Measurements from ENCODE around the gene PAX8. TPM values are rescaled to one million over a fixed set of nuclear protein-coding genes. Genes with fewer than 3 reads are reported as not detected.
"Not testable (repeated sequence)": the region's sequence is repeated elsewhere in the genome, so short reads cannot be mapped to it uniquely, and the experiment has no call there.

Gene PAX8
- total RNA-seq, result 0.44 TPM
- long read RNA-seq, partial matches to known transcripts, result 0 of 2 reads
- long read RNA-seq, other reads (novel, unspliced or antisense), result 1 of 2 reads

DNA sequence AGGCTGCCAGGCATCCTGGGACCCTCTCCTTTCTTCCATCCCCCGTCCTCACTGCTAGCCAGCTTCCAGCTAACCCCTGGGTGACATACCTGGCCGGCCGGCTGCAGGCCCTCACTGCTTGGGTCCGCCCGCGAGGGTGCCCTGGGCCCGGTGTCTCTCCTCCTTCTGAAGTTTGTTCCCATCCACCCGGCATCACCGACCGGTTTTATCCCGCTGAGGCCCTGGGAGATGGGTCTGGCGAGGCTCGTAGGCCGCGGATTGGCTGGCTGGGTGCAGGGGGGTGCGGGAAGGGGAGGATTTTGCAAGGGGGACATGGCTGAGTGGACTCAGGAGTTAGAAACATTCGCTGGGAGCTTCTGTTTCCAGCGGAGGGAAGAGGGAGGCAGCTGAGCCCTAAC is at the start of gene PAX8:
Gene PAX8, minus strand, starts transcription at position 180 of the 398 bp plus-strand sequence. CDS start 527 bp downstream, outside the sequence.
- intact Hi-C loops (cut with micrococcal nuclease), result no loop called here
- no peak within 1 kb of the TSS for H3K27ac ChIP-seq (replicated peaks)
- no peak for DNase-seq
- peak within 1 kb of the TSS; percentile 48 for H3K4me3 ChIP-seq
- TF ChIP-seq, protein P1, sequence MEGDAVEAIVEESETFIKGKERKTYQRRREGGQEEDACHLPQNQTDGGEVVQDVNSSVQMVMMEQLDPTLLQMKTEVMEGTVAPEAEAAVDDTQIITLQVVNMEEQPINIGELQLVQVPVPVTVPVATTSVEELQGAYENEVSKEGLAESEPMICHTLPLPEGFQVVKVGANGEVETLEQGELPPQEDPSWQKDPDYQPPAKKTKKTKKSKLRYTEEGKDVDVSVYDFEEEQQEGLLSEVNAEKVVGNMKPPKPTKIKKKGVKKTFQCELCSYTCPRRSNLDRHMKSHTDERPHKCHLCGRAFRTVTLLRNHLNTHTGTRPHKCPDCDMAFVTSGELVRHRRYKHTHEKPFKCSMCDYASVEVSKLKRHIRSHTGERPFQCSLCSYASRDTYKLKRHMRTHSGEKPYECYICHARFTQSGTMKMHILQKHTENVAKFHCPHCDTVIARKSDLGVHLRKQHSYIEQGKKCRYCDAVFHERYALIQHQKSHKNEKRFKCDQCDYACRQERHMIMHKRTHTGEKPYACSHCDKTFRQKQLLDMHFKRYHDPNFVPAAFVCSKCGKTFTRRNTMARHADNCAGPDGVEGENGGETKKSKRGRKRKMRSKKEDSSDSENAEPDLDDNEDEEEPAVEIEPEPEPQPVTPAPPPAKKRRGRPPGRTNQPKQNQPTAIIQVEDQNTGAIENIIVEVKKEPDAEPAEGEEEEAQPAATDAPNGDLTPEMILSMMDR (IDR thresholded peaks at IDR 0.05; ENCODE audit: borderline replicate concordance), result no peak
- H3K36me3 ChIP-seq, result no peaks in the 10 kb centered on the region
- no peaks in the 10 kb centered on the region for H3K9me3 ChIP-seq (replicated peaks)
- peaks cover 36% of the 10 kb centered on the region for H3K4me1 ChIP-seq
- H3K27me3 ChIP-seq (ENCODE audit: low read depth), result peaks cover 60% of the 10 kb centered on the region

DNA sequence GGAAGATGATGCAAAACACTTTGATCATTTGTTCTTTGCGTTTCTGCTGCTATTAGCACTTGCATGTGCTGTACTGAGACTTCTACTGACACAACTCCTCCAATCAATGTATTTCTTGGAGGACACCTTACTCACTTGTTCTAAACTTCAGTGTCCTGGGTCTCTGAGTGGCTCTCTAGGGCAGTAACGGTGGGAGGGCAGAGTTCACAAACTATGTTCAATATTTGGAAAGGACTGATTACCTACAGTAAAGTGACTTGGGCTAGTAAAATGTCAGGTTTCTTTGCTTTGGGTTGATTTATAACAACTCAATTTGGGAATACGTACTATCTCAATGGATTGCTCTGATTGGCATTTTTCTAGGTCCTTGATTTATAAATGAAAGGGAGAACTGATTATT is 49.3 kb upstream of the PAX8 start:
- TF ChIP-seq, protein P1 (IDR thresholded peaks at IDR 0.05; ENCODE audit: borderline replicate concordance), result no peak
- H3K27me3 ChIP-seq (ENCODE audit: low read depth), result no peaks in the 10 kb centered on the region
- no peaks in the 10 kb centered on the region for H3K36me3 ChIP-seq
- no peak overlapping the region for H3K4me3 ChIP-seq
- H3K9me3 ChIP-seq (replicated peaks), result no peaks in the 10 kb centered on the region
- intact Hi-C loops (cut with micrococcal nuclease), result no loop called here
- H3K27ac ChIP-seq (replicated peaks), result no peak overlapping the region
- no peak for DNase-seq
- H3K4me1 ChIP-seq, result peaks cover 19% of the 10 kb centered on the region

DNA sequence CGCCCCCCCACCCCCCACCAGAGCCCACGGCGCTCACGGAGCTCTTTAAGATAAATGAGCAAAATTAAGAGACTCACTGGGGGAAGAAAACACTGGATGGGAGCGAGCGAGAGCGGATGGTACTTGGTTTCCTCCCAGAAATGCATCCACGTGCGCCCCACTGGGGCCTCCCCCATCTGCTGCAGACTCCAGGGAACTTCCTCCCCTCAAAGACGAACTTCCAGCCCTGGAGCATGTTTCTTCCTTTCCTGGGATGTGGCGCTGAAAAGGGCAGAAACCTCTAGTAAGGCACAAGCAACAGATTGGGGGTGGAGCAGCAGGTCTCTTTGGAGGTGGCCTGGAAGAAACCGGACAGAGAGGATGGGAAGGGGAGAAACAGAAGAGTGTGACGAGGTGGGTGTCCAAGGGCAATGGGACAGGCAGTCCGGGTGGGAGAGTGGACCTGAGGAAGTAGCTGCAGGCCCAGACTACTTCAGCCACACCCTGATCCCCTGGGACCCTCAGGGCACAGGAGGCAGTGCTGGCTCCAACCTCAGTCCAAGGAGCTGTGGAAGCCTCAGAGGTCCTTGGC is 46.5 kb upstream of the PAX8 start:
- Histone ChIP-seq H3K27ac (replicated peaks) (peak overlapping the region; percentile 67), H3K4me1 (peaks cover 19% of the 10 kb centered on the region), H3K4me3 (peak overlapping the region; percentile 63)
- H3K27me3 ChIP-seq (ENCODE audit: low read depth); H3K9me3 ChIP-seq (replicated peaks); intact Hi-C loops (cut with micrococcal nuclease); H3K36me3 ChIP-seq; DNase-seq: not testable (repeated sequence)

DNA sequence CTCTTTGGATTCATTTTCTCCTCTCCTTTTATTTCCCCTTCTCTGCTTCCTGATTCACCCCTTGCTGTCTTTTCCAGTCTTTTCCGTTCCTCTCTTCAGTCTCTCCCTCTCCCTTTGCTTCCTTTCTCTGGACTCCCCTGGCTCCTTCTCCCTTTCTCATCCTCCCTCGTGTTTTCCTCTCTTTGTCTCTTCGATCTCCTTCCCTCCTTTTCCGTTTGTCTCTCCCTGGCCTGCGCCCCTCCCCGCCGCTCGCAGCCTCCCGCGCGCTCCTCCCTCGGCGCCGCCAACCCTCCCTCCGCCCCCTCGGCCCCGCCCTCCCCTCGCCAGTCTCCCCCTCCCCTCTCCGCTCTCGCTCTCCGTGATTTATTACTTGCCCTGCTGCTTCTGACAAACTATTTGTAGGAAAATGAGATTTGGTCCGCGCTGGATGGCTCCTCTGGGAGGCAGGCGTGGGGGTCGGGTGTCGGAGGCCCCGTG is 46.0 kb upstream of the PAX8 start:
- Histone ChIP-seq H3K4me1 (peaks cover 19% of the 10 kb centered on the region), H3K4me3 (peak overlapping the region; percentile 63), H3K9me3 (replicated peaks) (no peaks in the 10 kb centered on the region), H3K27me3 (ENCODE audit: low read depth) (no peaks in the 10 kb centered on the region), H3K27ac (replicated peaks) (peak overlapping the region; percentile 67), H3K36me3 (no peaks in the 10 kb centered on the region)
- TF ChIP-seq, protein P1 (IDR thresholded peaks at IDR 0.05; ENCODE audit: borderline replicate concordance), result no peak
- intact Hi-C loops (cut with micrococcal nuclease), result no loop called here
- DNase-seq, result peak; percentile 52

DNA sequence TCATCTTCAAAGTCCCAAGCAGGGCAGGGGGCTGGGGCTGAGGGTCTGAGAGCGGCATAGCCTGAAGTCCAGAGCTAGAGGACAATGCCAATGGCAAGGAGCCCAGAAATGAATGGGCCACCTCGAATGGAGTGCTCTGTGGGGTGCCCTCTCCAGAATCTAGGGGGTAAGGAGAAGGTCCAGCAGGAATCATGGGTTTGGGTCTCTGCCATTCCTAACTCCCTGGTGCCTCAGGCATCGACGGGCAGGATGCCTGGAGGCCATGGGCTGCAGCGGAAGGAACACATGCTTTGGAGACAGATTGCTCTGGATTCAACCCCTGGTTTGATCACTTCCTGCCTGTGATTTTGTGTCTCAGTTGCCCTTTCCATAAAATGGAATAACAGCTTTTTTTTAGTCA is 44.4 kb upstream of the PAX8 start:
- H3K27ac ChIP-seq (replicated peaks); DNase-seq; intact Hi-C loops (cut with micrococcal nuclease); H3K27me3 ChIP-seq (ENCODE audit: low read depth); H3K4me3 ChIP-seq; H3K9me3 ChIP-seq (replicated peaks); H3K36me3 ChIP-seq: not testable (repeated sequence)
- H3K4me1 ChIP-seq, result peaks cover 19% of the 10 kb centered on the region

DNA sequence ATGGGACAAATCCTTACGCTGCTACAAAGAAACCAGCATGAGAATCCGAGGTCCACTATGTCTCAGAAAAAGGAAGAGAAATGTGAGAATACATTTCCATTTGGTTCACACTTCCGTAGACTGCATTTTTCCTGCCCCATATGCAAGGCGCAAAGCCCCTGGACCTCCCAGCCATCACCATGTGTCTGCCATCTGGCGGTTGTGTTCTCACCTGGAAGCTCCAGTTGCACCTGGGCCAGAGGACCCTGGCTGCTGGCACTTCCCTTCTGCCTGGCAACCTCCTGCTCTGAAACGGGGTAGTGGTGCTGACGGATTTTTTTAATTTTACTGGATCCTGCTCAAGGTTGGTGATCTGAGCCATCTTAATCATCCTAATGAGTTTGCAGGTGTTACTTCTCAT is 41.4 kb upstream of the PAX8 start:
- Histone ChIP-seq H3K27me3 (ENCODE audit: low read depth) (peaks cover 18% of the 10 kb centered on the region), H3K4me1 (peaks cover 14% of the 10 kb centered on the region)
- H3K4me3 ChIP-seq; H3K9me3 ChIP-seq (replicated peaks); H3K27ac ChIP-seq (replicated peaks); H3K36me3 ChIP-seq; DNase-seq; intact Hi-C loops (cut with micrococcal nuclease): not testable (repeated sequence)

DNA sequence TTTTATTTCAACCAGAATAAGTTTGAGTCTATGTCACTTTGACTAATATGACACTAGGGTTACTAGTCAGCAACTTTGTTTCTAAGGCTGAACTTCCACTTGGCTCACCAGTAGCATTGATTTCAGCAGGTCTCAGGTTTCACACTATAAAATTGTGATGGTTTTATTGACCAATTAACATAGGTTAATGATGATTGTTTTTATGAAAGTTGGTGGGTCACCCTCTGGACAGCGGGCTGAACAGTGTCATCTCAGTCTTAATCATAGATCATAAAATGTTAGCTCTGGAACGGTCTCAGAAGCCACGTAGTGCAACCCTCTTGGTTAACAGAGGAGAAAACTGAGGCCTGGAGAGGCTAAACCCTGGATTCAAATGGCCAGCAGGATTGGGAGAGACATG is 40.2 kb upstream of the PAX8 start:
- intact Hi-C loops (cut with micrococcal nuclease); DNase-seq; H3K27ac ChIP-seq (replicated peaks); H3K9me3 ChIP-seq (replicated peaks); H3K4me1 ChIP-seq; H3K36me3 ChIP-seq; H3K4me3 ChIP-seq: not testable (repeated sequence)
- H3K27me3 ChIP-seq (ENCODE audit: low read depth), result peaks cover 18% of the 10 kb centered on the region
